IMR-90 (cell line): ENCODE data around the gene TNNT1. TPM values are rescaled to one million over a fixed set of nuclear protein-coding genes. Genes with fewer than 3 reads are reported as not detected.

Experiments
- ATAC-seq: fragments of 200-7000 bp; cut with Tn5 transposase; 2 replicates; pipeline ENCODE4 v1.9.1; 2020; ENCODE audit warnings: low read depth, mild to moderate bottlenecking, moderate library complexity
- BruUV-seq: library from RNA; stranded (reverse); fragments of 400-500 nt; replicated peaks from 2 replicates; lab custom pipeline; 2021; lab: Mats Ljungman, UMichigan
- CTCF ChIA-PET: fragments of 300-600 bp; formaldehyde crosslinking; extraction: SDS; loops from one replicate; lab custom pipeline; 2021; ENCODE audit warnings: antibody characterized with exemption; lab: Yijun Ruan, JAX
- POLR2A ChIA-PET: fragments of 300-600 bp; sonication (Branson Sonifier 250); formaldehyde crosslinking; loops from one replicate; lab custom pipeline; 2022; ENCODE audit warnings: antibody characterized with exemption; ENCODE audit not compliant: unreplicated experiment; lab: Charles Lee
- DNase-seq: peaks from one replicate; pipeline ENCODE4 v3.0.0; 2013
- H2AFZ ChIP-seq: replicated peaks from 2 replicates; pipeline ENCODE3; 2013; ENCODE audit warnings: low read length, mild to moderate bottlenecking; ENCODE audit not compliant: poor library complexity
- H2AK5ac ChIP-seq: 2 replicates; pipeline ENCODE4 v1.6.1; 2013; ENCODE audit warnings: low read depth, low read length, inconsistent platforms
- H2AK9ac ChIP-seq: replicated peaks from 2 replicates; pipeline ENCODE3; 2013; ENCODE audit warnings: mild to moderate bottlenecking, low read depth, low read length, moderate library complexity; ENCODE audit not compliant: poor library complexity
- H2BK120ac ChIP-seq: 2 replicates; pipeline ENCODE4 v1.6.1; 2013; ENCODE audit warnings: low read depth, low read length, inconsistent platforms
- H2BK15ac ChIP-seq: 3 replicates; pipeline ENCODE4 v1.6.1; 2013; ENCODE audit warnings: low read depth, low read length, inconsistent platforms
- H2BK20ac ChIP-seq: 2 replicates; pipeline ENCODE4 v1.6.1; 2013; ENCODE audit warnings: low read depth, mild to moderate bottlenecking, inconsistent platforms, low read length, moderate library complexity
- H2BK5ac ChIP-seq: 2 replicates; pipeline ENCODE4 v1.6.1; 2013; ENCODE audit warnings: mild to moderate bottlenecking, low read depth, low read length, inconsistent platforms; ENCODE audit not compliant: poor library complexity, severe bottlenecking
- H3K14ac ChIP-seq: replicated peaks from 2 replicates; pipeline ENCODE4 v1.6.1; 2013; ENCODE audit warnings: low read depth, low read length, inconsistent platforms
- H3K18ac ChIP-seq: 2 replicates; pipeline ENCODE4 v1.6.1; 2013; ENCODE audit warnings: low read depth, low read length, control low read depth
- H3K23ac ChIP-seq: 2 replicates; pipeline ENCODE4 v1.6.1; 2013; ENCODE audit warnings: low read depth, low read length, inconsistent platforms
- H3K27ac ChIP-seq: 2 replicates; pipeline ENCODE4 v1.5.1; 2013; ENCODE audit warnings: mild to moderate bottlenecking, control low read depth, low read length; ENCODE audit not compliant: insufficient read depth
- H3K27me3 ChIP-seq: 2 replicates; pipeline ENCODE4 v1.6.1; 2013; ENCODE audit warnings: low read length; ENCODE audit not compliant: control insufficient read depth, insufficient read depth
- H3K36me3 ChIP-seq: 2 replicates; pipeline ENCODE4 v1.6.1; 2013; ENCODE audit warnings: low read length, mixed read lengths; ENCODE audit not compliant: control insufficient read depth, insufficient read depth
- H3K4ac ChIP-seq: 2 replicates; pipeline ENCODE4 v1.6.1; 2013; ENCODE audit warnings: low read depth, low read length, inconsistent platforms
- H3K4me1 ChIP-seq: 2 replicates; pipeline ENCODE4 v1.6.1; 2013; ENCODE audit warnings: low read length, mixed read lengths; ENCODE audit not compliant: control insufficient read depth, insufficient read depth
- H3K4me2 ChIP-seq: 2 replicates; pipeline ENCODE4 v1.6.1; 2013; ENCODE audit warnings: low read depth, mild to moderate bottlenecking, control low read depth, low read length, moderate library complexity
- H3K4me3 ChIP-seq: 2 replicates; pipeline ENCODE4 v1.5.1; 2013; ENCODE audit warnings: low read depth, mild to moderate bottlenecking, control low read depth, low read length, moderate library complexity; ENCODE audit not compliant: insufficient read depth
- H3K56ac ChIP-seq: 2 replicates; pipeline ENCODE4 v1.6.1; 2013; ENCODE audit warnings: low read length, inconsistent platforms; ENCODE audit not compliant: insufficient read depth; ENCODE audit errors: extremely low read depth
- H3K79me1 ChIP-seq, 2 experiments: 2 replicates each; pipeline ENCODE4 v1.6.1; 2013; ENCODE audit warnings: low read length in 2 of 2, inconsistent platforms in 1 of 2, low read depth in 1 of 2
- H3K9ac ChIP-seq: 2 replicates; pipeline ENCODE4 v1.6.1; 2013; ENCODE audit warnings: low read depth, low read length, control low read depth
- H3K9me1 ChIP-seq: 2 replicates; pipeline ENCODE4 v1.6.1; 2013; ENCODE audit warnings: low read length, inconsistent platforms; ENCODE audit not compliant: insufficient read depth
- H3K9me3 ChIP-seq: 2 replicates; pipeline ENCODE4 v1.6.1; 2013; ENCODE audit warnings: low read length; ENCODE audit not compliant: control insufficient read depth, insufficient read depth
- H4K20me1 ChIP-seq: 2 replicates; pipeline ENCODE4 v1.6.1; 2013; ENCODE audit warnings: low read length, inconsistent platforms; ENCODE audit not compliant: insufficient read depth
- H4K5ac ChIP-seq: 2 replicates; pipeline ENCODE4 v1.6.1; 2013; ENCODE audit warnings: mild to moderate bottlenecking, low read depth, low read length, control low read depth
- H4K8ac ChIP-seq, 2 experiments: 2 replicates each; pipeline ENCODE4 v1.6.1; 2013; ENCODE audit warnings: low read depth in 2 of 2, low read length in 2 of 2, control low read depth in 1 of 2, inconsistent platforms in 1 of 2
- H4K91ac ChIP-seq: 2 replicates; pipeline ENCODE4 v1.6.1; 2013; ENCODE audit warnings: low read depth, low read length, inconsistent platforms; ENCODE audit not compliant: insufficient read depth
- BHLHE40 ChIP-seq: fragments of 150-350 bp; IDR thresholded peaks from 2 replicates; pipeline ENCODE4 v1.6.1; 2016; ENCODE audit warnings: mild to moderate bottlenecking, low read depth, low read length
- RAD21 ChIP-seq: IDR thresholded peaks from 2 replicates; pipeline ENCODE4 v1.6.1; 2012; ENCODE audit warnings: low read length, improper control_type of control experiment
- RCOR1 ChIP-seq: IDR thresholded peaks from 2 replicates; pipeline ENCODE4 v1.6.1; 2012; ENCODE audit warnings: mild to moderate bottlenecking, low read length, improper control_type of control experiment; ENCODE audit not compliant: insufficient replicate concordance
- SMC3 ChIP-seq: fragments of 150-350 bp; IDR thresholded peaks from 2 replicates; pipeline ENCODE4 v1.6.1; 2016; ENCODE audit warnings: low read depth, mild to moderate bottlenecking, antibody characterized with exemption, low read length, moderate library complexity
- WGBS, 2 experiments: methylation state at CpG; one replicate each; pipeline versions ENCODE4 v1.1.5 to v1.1.7; 2013; ENCODE audit warnings: missing lambda C conversion rate in 2 of 2; ENCODE audit not compliant: insufficient read length in 1 of 2; ENCODE audit errors: extremely low coverage in 2 of 2; 5-methylcytosine and 5-hydroxymethylcytosine counted together
- dilution Hi-C: fragments of 300-500 bp; cut with HindIII; formaldehyde crosslinking; loops from one replicate; pipeline ENCODE4 v1.14.3; 2018; ENCODE audit warnings: low sequenced_read_pairs; ENCODE audit not compliant: unreplicated experiment
- in situ Hi-C: fragments of 300-500 bp; cut with MboI; formaldehyde crosslinking; loops from 3 replicates; pipeline ENCODE4 v1.14.3; 2019; ENCODE audit warnings: low sequenced_read_pairs, inconsistent platforms, mixed read lengths
- intact Hi-C: fragments of 100-400 bp; cut with micrococcal nuclease; formaldehyde crosslinking; loops from 2 replicates; pipeline ENCODE4 v1.10.0; 2022
- polyA plus RNA-seq, 3 experiments: library from polyadenylated mRNA; depleted of rRNA; stranded (reverse); fragments of >200 nt; gene quantifications; 2 replicates each; pipeline ENCODE4 v1.2.3, GENCODE V29; 2012; ENCODE audit warnings: low replicate concordance in 1 of 3
- total RNA-seq: library from RNA; depleted of rRNA; stranded (reverse); fragments of >200 nt; gene quantifications from 2 replicates; pipeline ENCODE4 v1.2.3, GENCODE V29; 2012

TNNT1 gene
- total and polyA plus RNA-seq, 2 of the 4 experiments (the other 2 are of a cell fraction) = 1.3 to 2.6 TPM

DNA sequence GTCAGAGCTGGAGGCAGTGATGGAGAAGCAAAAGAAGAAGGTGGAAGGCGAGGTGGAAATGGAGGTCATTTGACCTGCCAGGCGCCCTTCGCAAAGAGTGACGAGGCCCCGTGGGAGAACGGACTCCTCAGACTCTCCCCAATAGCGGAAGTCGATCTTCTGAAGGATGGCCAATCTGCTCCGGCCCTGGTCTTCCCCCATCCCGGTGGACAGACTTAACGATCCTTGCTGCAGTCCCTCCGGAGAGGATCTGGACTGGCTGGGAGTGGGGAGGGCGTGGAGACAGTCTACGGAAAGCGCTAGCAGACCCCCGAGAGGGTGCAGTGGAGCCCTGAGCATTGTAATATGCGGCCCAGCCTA, 61.5 kb downstream of the TNNT1 start:
- H4K5ac ChIP-seq = no peak overlapping the region
- TF ChIP-seq RAD21 (no peak), SMC3 (no peak), BHLHE40 (no peak), RCOR1 (no peak)
- dilution Hi-C loops = no loop called here
- H3K27me3 ChIP-seq = peaks cover 30% of the 10 kb centered on the region
- H4K20me1 ChIP-seq = peaks cover 38% of the 10 kb centered on the region
- no peak overlapping the region for H4K91ac ChIP-seq
- H4K8ac ChIP-seq = no peak overlapping the region; a peak in 1 of 4 replicates
- peaks cover 6% of the 10 kb centered on the region; the same call in 1 of the 2 replicates for H3K4me1 ChIP-seq
- in situ Hi-C loops = no loop called here
- no peak overlapping the region; the same call in 1 of the 2 replicates for H3K27ac ChIP-seq
- H3K56ac ChIP-seq = no peak overlapping the region
- H3K36me3 ChIP-seq = peaks cover 19% of the 10 kb centered on the region; the same call in 1 of the 2 replicates
- intact Hi-C loops = loop anchor here (10.0 kb wide), 1 partner anchor 623 kb away; the partner anchor contains the start of gene LENG9
- no peak overlapping the region for H3K18ac ChIP-seq
- H2AFZ ChIP-seq = peak overlapping the region; percentile 94
- H2BK15ac ChIP-seq = no peak overlapping the region
- H3K23ac ChIP-seq = peak overlapping the region; percentile 44; the same call in 1 of the 2 replicates
- peak overlapping the region; percentile 49 for H3K4me3 ChIP-seq
- ChIA-PET POLR2A (no interaction called here), CTCF (interaction anchor here (1.1 kb wide), 1 partner anchor 26 kb away, joined by 3 read pairs; no protein-coding TSS in a partner anchor)
- peak; percentile 16 for DNase-seq
- no TSS peak for BruUV-seq
- no CpG with 5 or more reads among the region's 17 CpGs for WGBS, 2 experiments
- H3K4ac ChIP-seq = peak overlapping the region; percentile 25; the same call in 1 of the 2 replicates
- H3K9me1 ChIP-seq = no peaks in the 10 kb centered on the region; the same call in 1 of the 2 replicates
- no peak overlapping the region for H2BK120ac ChIP-seq
- H2AK9ac ChIP-seq = peak overlapping the region; percentile 85
- H3K14ac ChIP-seq = no peak overlapping the region
- peak; percentile 3; the same call in 1 of the 2 replicates for ATAC-seq
- peak overlapping the region; percentile 88 for H3K4me2 ChIP-seq
- peaks cover 0 to 12% of the 10 kb centered on the region in 2 experiments; a peak in 2 of 4 replicates for H3K79me1 ChIP-seq
- 0 out of 2 replicates have a peak overlapping the region, but pooled peaks have one; percentile 36 for H3K9ac ChIP-seq
- peaks cover under 1% of the 10 kb centered on the region; the same call in 1 of the 2 replicates for H3K9me3 ChIP-seq
- peak overlapping the region; percentile 28; the same call in 1 of the 2 replicates for H2AK5ac ChIP-seq
- H2BK20ac ChIP-seq = no peak overlapping the region
- H2BK5ac ChIP-seq = no peak overlapping the region
